Measurements from ENCODE around the gene RASGRP2. TPM values are rescaled to one million over a fixed set of nuclear protein-coding genes. Genes with fewer than 3 reads are reported as not detected.

The RASGRP2 gene
- polyA plus RNA-seq, 3 donors = 9.8 to 96.4 (median 26.9) TPM

DNA sequence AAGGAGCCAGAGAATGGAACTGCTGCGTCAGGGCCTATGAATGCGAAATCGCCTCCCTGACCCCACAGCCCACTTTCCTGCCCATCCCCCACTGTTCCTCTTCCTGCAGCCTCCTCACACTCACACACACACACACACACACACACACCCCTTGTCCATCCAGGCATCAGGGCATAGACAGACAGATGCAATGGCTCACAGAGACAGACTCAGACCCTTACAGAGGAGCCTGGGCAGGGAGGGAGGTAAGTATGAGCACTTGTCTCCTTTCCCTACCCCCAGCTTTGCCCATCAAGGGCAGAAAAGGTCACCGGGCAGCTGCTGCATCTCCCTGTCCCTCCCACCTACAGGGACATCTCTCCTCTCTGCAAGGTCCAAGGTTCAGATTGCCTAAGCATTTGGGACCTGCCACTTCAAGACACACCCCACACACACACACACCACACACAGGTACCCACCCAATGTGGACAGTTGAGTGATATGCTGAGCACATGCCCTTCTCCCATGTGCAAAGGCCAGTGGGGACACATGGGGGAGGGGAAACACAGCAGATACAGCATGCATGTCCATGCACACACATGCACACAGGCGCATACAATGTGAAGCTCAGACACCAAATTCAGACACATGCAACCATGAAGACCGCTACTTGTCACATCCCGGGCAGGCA is 18.9 kb downstream of the RASGRP2 start:
- no peak overlapping the region for H3K27ac ChIP-seq (ENCODE audit: low read depth, low read length)
- WGBS, 3 donors = 60 to 66% (median 65%) methylated on average over 7 of the region's 7 CpGs

DNA sequence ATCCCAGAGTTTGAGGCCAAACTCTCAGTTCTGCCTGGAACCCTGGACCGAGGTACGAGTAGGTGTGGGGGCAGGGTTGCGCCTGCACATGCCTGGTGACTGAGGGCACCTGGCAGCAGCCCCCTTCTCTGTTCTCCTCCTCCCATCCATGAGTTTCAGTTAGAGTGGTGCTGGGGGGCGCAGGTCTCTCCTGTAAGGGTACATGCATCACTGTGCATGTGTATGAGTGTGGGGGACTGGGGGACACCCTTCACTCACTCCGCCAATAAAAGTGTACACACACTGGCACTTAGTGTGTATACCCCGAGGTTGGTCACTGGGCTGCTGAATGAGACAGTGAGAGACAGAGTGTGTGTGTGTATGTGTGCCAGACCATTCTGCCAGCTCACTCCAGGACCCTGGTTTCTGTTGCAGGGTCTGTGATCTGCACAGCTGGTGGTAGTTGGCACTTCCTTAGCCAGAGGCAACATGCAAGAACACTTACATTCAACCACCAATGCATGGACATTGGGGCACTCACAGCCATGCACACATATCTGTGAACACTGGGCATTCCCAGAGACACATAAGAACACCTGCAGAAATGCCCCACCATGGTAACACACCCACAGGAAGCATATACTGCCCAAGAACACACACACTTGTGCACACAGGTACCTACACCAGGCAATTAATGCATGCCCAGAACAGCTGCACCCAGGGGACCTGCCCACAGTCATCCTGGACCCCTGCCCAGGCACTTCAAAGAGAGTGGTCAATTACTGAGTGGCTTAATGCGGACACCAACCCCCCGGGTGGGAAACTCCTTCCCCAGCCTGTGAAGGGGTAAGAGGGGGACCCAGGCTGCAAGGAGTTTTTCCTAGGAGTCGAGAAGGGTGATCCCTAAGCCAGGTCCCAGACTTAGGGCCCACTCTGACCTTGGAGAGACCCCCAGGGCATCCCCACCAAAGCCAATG is 19.8 kb downstream of the RASGRP2 start:
- no peak overlapping the region for H3K27ac ChIP-seq (ENCODE audit: low read depth, low read length)
- 62 to 65% (median 63%) methylated on average over 8 to 9 of the region's 9 CpGs for WGBS, 3 donors

DNA sequence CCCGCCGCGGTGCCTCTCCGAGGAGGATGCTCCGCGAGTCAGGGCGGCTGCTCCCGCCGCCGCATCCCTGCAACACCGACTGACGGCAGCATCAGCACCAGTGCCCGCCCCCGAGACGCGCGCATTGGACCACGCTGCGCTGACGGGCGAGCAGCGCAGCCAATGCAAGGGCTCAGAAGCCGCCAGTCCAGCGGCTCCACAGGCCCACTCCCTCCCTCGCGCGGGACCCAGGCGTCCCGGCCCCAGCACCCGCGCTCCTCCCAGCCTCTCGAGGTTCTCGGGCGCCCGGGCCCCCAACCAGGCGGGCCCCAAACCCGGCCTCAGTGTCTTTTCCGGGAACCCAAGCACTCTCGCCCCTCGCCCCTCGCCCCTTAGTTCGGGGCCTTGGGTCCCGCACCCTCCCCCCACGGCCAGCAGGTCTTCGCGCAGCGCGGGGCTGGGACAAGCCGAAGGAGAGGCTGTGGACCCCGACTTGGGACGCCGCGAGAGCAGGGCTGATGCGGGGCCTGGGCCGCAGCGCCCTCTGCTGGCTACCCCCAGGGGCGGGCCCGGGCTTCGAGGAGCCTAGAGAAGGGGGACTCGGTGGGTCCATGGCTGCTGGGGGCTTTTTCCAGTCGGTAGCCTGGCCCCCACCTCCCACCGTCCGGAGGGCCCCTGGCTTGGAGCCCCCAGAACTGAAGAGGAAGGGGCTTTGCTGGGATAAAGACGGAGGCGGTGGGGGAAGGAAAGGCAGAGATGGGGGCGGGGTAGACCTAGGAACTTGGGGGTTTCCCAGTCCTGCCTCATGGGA is 20.6 kb downstream of the RASGRP2 start, which contains the start of gene NRXN2:
NRXN2 (minus strand) TSS at position 81 of the 790 bp plus-strand sequence. CDS start 9,498 bp downstream, outside the sequence.
- 2% methylated on average over 56 to 66 of the region's 66 CpGs for WGBS, 3 donors
- no peak within 1 kb of the TSS for H3K27ac ChIP-seq (ENCODE audit: low read depth, low read length)

DNA sequence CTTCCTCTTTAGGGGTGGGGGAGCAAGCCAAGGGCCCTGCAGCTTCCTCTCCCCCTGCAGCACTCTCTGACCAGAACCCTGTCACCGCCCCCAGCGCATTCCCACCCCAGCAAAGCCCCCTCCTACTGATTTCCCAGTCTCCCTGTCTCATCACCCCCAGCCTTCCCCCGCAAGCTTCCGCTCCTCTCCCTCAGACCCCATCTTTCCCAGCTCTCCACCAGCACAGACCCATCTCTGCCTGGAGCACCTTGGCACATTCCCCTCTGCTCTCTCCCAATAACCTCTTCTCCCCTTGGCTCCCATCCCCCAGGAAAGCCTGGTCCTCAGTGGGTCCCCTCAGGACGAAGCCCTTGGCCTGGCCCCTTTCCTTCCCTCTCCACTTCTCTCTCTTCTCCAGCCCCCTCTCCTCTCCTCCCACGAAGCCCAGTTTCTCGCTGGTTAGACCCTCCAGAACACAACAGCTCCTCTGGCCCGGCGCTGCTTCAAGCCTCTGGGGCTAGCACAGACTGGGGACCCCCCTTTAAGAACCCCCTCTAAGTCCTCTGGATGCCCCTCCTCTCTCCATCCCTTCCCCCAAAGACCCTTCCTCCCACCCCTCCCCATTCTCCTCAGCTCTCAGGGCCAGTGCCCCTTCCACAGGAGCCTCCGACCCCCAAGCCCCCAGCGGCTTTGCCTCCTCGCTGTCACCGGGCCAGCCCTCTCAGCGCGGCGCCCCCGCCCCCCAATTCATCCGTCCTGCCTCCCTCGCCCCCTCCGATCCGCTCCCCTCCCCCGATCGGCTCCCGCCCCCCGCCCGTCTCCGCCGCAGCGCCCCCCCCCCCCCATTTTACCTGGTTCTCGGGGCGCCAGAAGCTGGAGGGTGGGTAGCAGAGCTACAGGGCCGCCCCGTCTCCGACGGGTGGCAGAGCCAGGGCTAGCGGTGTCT is 21.5 kb downstream of the RASGRP2 start:
- 10 to 12% (median 11%) methylated on average over 24 to 36 of the region's 36 CpGs for WGBS, 3 donors

DNA sequence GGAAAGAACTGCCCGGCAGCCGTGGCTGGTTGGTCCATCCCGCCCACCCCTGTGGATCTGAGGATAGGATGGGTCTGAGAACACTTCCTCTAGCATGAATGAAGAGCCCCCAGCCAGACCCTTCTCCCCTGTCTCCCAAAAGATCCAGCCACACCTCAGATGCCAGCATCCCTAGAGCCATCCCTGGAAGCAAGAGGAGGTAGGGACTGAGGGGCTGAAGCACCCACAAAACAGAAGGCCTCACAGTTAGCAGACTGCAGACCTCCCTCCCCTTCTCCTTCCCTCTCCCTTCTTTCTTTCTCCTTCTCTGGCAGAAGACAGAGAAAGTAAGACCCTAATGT is 22.6 kb downstream of the RASGRP2 start:
- WGBS, 3 donors = 41 to 74% (median 72%) methylated on average over 3 of the region's 3 CpGs
- H3K27ac ChIP-seq (ENCODE audit: low read depth, low read length) = no peak overlapping the region

More for the DNA sequence above, 21.5 kb downstream of the RASGRP2 start:
- no peak overlapping the region for H3K27ac ChIP-seq (ENCODE audit: low read depth, low read length)

DNA sequence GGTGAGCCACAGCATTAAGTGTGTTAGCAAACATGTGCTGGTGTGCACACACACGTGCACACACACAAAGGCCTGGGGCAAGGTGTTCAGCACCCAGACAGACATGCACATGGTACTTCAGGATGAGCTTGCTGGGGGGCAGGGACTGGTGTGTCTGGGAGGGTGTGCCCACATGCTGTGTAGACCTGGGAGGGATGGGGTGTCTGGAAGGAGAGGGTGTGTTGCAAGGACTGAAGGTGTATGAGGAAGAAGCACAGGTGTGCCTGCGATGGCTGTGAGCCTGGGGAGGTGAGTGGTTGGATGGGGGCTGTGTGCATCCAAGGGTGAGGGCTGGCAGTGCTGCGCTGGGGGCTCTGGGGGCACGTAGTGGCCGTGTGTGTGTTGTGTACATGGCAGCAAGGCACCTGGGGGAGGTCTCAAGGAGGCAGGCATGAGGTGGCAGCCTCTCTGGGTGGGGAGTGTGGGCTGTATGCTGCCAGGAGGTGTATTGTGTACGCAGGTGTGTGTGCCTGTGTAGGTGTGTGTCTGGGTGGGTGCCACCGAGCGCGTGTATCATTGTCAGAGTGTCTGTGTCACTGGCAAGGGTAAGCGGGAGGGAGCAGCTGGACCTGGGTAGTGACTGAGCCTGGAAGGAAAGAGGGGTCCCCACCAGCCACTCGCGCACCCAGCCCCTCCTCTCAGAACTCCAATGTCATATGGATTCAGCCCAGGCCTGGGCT is 23.1 kb downstream of the RASGRP2 start:
- no peak overlapping the region for H3K27ac ChIP-seq (ENCODE audit: low read depth, low read length)
- 65 to 90% (median 88%) methylated on average over 10 to 12 of the region's 12 CpGs for WGBS, 3 donors

DNA sequence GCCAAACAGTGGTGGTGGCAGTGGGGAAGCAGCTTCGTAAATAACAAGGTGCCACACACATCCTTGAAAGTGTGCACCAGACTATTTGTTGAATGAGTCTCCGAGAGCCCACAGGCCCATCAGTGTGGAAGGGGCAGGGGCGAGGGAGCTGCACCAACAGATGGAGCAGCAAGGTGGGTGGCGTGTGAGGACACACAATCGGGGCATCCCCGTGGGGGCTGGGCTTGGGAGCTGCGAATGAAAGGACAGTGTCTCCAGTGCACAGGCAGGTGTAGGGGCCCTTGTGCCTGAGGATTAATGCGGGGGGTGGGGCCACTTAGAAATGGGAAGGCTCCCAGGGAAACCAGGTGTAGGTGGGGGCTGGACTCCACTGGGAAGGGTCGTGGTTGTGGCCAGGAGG is 23.8 kb downstream of the RASGRP2 start:
- no peak overlapping the region for H3K27ac ChIP-seq (ENCODE audit: low read depth, low read length)
- 52 to 79% (median 76%) methylated on average over 9 of the region's 9 CpGs for WGBS, 3 donors

DNA sequence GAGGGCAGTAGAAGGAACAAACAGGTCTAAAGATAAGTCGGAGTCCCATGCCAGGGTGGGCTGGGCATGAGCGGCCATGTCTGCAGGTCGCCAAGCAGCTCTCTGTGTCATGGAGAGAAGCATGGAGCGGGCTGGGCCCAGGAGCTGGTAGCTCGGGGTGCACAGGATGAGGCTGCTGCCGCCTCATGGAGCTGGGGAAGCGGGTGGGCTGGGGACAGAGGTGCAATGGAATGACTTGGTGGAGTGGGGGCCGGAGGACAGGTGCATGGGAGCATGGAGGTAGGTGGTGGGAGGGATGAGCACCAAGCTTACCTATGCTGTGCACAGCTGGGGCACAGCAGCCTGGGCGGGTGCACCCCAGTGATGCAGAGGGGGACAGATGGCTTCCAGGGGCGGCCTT is 24.5 kb downstream of the RASGRP2 start:
- no peak overlapping the region for H3K27ac ChIP-seq (ENCODE audit: low read depth, low read length)
- WGBS, 3 donors = 80 to 91% (median 89%) methylated on average over 10 of the region's 10 CpGs

DNA sequence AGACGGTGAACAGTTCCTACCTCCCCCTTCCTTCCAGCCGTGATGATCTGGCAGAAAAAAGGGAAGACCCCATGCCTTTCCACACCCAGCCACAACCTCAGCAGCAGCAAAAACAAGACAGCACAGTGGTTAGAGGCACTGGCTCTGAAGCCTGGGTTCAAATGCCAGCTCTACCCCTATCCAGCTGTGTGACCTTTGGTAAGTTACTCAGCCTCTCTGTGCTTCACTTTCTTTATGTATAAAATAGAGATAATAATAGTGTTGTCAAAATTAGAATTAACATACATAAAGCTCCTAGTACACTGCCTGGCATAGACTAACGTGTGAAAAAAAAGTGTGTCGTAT is 25.2 kb downstream of the RASGRP2 start:
- H3K27ac ChIP-seq (ENCODE audit: low read depth, low read length) = no peak overlapping the region
- 57 to 78% (median 61%) methylated on average over 3 to 4 of the region's 4 CpGs for WGBS, 3 donors

DNA sequence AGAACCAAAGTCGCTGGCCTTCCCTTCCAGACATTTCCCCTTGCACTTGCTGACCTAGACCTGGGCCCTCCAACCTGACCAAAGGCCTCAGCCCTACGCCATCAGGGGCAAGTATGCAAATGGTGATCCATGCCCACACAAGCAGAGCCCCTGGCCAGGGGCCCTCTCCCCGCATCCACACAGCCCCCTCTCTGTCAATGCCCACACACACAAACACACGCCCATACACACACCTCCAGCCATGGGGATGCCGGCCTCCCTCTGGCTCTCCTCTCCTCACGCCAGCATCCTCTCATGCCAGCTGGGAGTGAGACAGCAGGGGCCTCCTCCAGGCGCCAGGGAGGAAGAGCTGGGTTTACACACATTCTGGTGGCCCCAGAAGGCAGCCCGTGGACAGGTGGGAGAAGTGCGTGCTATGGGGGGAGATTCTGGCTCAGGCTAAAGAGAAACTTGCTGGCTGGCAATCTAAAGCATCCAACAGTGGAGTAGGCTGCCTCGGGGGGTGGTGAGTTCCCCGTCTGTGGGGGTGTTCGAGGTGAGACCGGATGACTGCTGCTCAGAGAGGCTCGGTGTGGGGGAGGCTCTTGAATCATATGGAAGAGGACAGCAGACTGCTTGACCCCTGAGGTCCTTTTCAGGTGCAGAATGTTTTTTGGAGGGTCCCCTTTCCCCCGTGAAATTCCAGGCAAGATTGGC is 25.7 kb downstream of the RASGRP2 start:
- WGBS, 3 donors = 75 to 80% (median 78%) methylated on average over 15 of the region's 15 CpGs
- H3K27ac ChIP-seq (ENCODE audit: low read depth, low read length) = no peak overlapping the region

DNA sequence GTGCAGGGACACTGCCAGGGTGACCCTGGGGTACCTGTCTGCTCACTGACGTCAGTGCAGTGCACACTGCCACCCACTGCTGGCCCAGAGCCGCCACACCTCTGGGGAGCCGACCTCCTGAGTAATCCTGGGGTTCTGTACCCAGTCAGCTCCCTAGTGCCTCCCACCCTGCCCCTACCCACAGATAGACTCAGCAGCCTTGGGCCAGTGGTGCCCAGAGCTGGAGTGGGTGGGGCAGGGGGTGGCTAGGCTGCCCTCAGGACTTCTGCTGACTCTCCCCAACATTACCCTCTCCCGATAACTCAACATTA is 26.7 kb downstream of the RASGRP2 start:
- 57 to 84% (median 75%) methylated on average over 4 of the region's 4 CpGs for WGBS, 3 donors
- no peak overlapping the region for H3K27ac ChIP-seq (ENCODE audit: low read depth, low read length)

DNA sequence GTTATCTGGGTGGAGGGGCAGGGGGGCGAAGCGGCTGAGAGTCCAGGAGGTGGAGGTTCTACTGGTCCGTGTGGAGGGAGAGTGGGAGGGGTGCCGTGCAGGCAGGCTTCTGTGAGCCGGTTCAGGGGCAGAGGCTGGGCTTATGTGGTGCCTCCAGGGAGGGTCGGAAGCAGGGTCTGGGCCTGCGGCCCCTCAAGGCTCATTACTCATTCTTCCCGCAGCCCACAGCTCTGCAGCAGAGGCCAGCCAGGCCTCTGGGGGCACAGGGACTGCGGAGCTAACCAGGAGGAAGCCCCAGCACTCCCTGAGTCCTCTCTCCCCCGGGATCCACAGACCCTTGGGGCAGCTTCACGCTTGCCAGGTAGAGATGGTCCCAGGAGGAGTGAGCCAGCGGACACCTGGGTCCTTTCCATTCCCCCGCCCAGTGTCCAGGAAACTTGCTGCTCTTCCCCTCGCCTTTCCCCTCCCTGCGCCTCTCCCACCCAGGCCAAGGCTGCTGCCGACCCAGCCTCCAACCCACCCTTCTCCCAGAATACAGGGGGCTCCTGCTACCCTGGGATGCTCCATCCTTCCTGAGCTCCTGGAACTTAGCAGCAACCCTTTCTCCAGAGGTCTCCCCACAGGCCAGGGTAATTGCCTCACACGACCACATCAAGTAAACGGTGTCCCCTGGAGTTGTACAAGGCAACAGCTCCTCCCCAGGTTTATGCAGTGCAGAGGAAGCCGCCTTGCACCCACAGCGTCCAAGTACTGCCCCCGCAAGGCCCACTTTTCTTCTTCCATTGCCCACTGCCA is 27.3 kb downstream of the RASGRP2 start:
- 37 to 42% (median 38%) methylated on average over 18 to 21 of the region's 21 CpGs for WGBS, 3 donors
- H3K27ac ChIP-seq (ENCODE audit: low read depth, low read length) = no peak overlapping the region

DNA sequence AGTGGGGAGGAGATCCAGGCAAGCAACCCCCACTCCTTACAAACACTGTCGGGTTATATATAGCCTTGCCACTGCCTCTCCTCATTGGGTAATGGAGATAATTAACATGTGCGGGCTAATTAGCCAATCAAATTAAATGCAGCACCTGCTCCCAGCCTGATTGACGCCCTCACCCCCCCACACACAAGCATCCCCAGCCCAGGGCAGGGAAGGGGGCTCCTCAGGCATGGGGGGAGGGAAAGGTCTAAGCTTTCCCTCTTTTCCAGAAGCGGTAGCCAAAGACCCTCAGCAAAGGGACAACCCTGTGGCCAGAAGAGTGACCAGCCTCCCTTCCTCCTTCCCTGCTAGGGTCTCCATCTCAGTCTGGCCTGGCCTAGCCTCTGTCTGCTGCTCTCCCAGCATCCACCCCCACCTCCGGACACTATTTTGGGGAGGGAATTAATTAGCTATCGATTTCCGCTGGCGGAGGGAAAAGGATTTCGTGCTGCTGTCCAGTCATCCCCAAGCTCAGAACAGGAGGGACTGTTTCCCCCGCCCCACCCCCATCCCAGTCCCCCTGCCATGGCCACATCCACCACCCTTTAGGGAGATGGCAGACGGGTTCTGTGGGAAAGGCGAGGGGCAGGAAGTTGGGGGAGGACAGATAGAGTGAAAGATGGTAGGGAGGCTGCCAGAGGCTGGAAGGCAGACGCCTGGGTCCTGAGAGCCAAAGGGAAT is 28.0 kb downstream of the RASGRP2 start:
- WGBS, 3 donors = 44 to 48% (median 44%) methylated on average over 13 of the region's 13 CpGs
- H3K27ac ChIP-seq (ENCODE audit: low read depth, low read length) = no peak overlapping the region

DNA sequence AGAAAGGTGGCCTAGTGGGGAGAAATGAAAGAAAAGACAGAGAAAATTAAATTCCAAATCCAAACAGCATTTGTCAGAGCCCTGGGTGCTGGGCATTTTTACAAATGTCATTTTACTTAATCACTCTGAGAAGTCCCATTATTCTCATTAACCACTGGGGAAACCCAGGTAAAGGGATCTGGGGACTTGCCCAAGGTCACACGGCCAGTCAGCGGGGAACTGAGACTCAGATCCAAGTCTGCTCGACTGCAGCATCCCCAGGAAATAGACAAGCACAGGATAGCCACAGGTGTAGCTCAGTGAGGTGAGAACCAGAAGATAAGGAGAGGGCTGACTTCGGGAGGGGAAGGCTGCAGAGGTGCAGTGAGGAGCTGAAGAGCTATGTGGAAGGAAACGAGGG is 28.8 kb downstream of the RASGRP2 start:
- H3K27ac ChIP-seq (ENCODE audit: low read depth, low read length) = no peak overlapping the region
- 29 to 61% (median 56%) methylated on average over 5 of the region's 5 CpGs for WGBS, 3 donors

DNA sequence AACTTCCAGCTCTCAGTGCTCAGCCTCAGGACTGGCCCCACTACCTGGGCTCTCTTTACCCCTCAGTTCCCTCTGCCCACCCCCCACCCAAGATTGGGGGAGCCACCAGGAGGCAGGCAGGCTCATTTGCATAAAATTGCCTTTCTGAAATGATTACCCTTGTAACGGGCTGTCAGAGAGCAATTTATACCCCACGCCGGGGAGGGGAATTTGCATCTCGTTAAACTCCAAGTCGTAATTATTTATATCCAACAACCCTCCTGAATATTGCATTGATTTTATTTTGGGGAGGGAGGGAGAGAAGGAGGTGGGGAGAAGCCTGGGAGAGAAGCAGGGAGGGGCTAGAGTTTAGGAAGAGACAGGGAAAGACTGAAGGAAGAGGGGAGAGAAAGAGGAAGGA is 29.3 kb downstream of the RASGRP2 start:
- H3K27ac ChIP-seq (ENCODE audit: low read depth, low read length) = no peak overlapping the region
- 56 to 65% (median 63%) methylated on average over 5 of the region's 5 CpGs for WGBS, 3 donors
